IPS DF 4.7 (cell line): ENCODE data around the gene ITGA8.
"Not testable (repeated sequence)": the region's sequence is repeated elsewhere in the genome, so short reads cannot be mapped to it uniquely, and the experiment has no call there.

ENCODE experiments used
- DNase-seq: peaks from one replicate; pipeline ENCODE4 v3.0.0-alpha.2; 2013; ENCODE audit warnings: low spot score; ENCODE audit errors: extremely low read depth

Gene ITGA8

DNA sequence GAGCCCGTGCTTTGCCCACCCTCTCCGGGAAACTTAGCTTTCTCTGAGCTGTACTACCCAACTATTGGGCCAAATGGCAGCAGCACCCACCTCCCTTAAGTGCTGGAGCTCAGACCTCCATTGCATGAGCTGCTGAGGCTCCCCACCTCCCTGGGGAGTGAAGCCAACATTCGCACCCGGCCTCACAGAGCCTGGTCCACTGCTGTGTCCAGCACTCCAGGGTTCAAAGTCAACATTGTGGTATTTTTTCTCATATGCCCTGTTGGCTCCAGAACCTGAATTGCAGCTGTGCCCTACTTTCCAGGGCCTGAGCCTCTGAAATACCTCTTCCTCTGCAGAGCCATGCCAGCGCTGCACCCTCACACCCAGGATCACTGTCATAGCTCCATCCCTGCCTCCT lies 29.7 kb downstream of the ITGA8 start:
- no peak for DNase-seq

DNA sequence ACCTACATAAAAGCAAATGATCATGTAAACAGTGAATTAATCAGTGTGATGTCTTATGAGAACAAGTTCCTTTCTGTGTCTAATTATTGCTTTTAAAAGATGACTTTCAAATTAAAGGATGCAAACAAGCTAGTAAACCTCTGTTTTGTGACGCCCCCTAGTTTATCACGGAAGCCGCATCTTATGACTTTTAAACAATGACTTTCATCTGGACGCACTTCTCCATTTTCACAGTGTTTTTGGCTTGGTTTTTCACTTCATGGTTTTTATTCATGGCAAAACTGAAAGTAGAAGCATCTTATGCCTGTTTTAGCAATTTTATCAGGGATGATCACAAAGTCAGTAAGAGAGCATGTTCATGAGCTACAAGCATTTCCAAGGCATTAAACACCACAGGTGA lies 35.0 kb downstream of the ITGA8 start:
- no peak for DNase-seq

DNA sequence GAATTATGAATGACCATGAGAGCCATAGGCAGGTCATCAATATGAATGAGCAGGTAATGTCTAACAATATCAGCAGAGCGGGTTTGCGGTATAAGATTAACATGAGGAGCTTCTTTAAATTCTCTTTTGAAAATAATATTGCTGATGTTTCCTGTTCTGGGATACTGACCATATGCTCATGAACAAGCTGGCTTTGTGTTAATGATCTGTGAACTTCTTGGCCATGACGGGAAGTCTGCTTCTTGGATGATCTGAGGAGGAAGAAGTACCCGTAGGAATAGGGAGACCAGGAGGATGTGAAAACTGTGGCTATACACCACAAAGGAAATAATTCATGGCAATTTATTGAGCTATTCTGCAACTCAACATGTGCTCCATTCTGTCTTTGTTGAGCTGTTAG lies 38.6 kb downstream of the ITGA8 start:
- DNase-seq: no peak

DNA sequence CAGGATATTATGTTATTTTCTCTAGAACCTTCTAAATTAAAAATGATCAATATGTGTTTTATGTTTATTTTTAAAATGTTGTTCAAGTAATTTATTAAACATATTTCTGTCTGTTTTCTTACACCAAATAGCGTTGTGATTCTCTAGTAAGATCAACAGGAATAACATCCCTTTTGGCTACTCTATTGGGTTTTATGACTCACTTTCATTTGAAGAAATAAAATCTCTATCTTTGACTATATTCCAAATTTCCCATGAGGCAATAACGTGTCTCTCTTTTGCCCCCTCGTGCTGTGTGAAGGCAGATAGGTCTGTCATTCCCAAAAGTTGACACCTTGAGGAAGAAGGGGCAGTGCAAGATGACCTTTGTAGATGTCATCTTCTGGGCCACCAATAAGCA lies 40.9 kb downstream of the ITGA8 start:
- DNase-seq: no peak

DNA sequence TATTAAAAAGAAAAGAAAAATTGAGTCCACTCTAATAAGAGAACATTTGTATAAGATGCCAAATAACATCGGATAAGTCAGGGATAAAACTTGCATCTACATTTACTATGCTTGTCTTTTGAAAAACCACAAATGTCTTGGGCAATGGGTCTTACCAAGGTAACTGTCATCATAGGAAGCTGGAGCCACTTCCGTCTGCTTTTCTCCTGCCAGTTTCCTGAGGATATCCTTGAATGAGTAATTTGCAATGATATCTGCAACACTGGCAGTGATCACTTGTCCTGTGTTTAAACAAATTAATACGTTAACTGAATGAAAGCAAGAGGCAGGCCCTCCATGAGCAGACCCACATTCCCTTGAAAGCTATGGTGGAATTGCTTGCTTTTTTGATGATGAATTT lies 47.3 kb downstream of the ITGA8 start:
- DNase-seq: no peak

DNA sequence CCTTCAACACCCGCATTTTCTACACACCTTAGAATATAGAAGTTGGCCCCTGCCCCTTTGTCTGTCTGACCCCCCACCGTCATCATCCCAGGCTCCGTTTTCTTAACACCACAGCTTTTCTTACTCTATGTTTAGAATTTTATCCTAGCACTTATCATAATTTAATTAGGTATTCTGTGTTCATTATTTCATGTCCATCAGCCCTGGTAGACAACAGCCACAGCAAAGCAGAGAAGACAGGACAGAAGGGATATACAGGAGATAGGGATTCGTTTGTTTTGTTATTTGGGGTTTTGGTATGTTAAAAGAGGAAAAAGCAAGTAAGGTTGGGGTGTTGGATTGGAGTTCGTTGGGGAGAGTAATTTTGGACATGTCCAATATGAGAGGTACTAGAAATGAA lies 48.8 kb downstream of the ITGA8 start:
- DNase-seq: no peak

DNA sequence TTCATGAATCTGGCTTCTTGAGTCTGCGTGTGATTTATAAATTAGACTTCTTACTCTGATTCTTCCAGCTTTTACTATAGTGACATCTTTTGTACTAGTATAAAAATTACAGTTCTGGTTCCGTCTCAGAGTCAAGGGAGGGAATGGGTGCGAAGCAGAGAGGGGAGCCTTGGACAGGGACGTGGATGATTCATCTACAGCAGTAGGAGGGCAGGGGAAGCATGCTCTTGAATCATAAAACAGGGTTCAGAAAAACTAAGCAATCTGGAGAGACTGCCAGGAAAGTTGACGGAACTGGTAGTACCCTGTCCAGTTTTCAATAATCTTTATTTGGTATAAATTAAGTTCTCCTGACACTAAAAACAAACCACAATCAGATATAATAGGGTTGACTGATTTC lies 58.1 kb downstream of the ITGA8 start:
- DNase-seq: no peak

DNA sequence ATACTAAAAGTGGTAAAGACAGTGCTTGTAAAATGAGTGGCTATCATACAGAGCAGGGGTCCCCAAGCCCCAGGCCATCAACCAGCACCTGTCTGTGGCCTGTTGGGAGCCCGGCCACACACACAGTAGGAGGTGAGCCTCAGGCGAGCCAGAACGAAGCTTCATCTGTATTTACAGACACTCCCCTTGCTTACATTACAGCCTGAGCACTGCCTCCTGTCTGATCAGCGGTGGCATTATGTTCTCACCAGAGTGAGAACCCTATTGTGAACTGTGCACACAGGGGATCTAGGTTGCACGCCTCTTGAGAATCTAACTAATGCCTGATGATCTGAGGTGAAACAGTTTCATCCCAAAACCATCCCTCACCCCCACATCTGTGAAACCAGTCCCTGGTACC lies 58.7 kb downstream of the ITGA8 start:
- DNase-seq: peak; percentile 3

DNA sequence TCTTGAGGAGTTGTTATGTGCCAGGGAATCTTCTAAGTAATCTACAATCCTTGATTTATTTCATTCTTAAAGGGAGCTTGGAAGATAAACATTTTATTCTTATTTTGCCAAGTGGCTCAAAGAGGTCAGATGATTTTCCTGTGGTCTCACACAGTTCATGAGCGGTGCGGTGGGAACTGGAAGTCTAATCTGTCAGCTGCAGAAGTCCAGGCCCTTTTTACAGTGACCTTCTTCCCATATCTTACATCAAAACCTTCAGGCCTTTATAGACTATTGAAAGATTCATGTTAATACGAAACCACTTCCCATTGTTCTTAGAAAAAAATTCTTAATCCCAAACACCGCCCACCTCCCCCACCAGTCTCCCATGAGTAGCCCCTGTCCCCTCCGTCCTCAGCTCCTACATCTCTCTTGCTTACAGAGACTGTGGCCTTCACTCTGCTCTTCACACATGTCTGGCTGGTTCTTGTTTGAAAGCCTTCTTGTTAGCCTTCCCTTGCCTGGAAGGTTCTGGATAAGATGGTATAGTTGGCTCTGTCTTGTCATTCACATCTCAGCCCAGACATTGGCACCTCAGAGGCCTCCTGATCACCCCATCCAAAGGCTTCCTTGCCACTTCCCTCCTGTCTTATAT lies 61.5 kb downstream of the ITGA8 start:
- no peak for DNase-seq

DNA sequence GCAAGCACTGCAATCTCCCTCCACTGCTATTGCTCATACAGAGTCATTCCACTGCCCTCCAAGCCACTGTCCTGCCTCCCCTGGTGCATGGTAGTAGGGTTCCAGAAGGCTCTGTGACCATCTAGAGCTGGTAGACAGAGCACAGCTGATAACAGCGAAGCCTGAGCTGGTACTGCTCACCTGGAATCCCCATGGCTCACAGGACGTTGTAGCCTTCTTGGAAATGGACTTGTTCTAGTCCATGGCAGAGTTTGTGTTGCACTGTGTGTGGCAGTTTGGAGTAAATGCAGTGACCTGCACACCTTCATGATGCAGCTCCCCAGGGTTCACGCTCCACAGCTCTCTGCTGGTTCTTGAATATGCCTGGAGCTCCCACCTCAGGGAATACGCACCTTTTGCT lies 67.0 kb downstream of the ITGA8 start:
- DNase-seq: no peak

DNA sequence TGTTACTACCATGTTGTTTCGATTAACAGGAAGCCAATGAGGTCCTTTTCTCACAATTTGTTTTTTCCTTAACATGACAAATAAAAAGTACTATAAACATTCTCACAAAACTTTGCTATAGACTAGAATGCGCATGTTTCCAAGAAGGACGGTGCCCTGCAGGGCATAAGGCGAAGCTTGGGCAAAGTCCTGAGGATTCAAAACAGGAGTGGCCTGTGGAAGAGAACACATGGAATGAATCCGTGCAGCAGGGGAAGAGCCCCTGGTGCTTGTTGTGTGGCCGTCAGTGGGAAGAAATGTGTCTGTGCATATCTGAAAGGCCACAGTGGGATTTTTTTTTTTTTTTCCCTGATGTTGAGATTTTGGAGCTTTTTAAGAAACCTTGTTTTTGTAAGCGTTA lies 67.6 kb downstream of the ITGA8 start:
- DNase-seq: no peak

DNA sequence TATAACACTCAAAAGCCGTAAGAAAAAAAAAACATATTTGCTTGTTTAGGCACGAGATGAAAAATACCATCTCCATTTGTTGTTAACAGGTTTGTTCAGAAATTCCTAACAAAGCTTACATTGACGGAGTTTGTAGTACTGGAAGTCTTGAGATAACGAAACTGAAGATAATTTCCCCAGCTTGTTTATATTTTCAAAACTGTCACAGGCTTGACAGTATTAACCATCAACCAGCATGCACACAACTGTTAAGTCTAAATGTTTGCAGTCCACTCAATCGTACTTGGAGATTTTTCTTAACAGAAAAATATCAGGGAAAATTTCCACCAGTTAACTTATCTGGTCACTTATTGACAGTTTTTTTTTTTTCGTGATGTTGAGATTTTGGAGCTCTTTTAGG lies 68.5 kb downstream of the ITGA8 start:
- no peak for DNase-seq

DNA sequence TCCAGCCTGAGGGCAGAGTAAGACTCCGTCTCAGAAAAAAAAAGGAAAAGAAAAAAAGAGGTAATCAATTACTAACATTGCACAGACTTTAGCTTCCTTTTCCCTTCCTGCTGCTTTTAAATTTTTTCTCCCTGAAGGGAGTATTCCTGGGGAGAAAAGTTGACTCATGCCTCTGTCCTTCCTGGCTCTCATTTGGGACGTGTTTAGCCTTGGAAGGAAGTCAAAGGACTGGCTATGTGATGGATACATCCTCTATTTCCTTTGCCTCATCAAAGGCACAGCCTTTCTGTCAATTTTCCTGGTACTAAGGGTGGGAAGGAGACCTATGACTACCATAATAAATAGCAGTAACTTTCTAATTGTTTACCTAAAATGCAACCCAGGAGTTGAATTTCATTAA lies 77.6 kb downstream of the ITGA8 start:
- no peak for DNase-seq

DNA sequence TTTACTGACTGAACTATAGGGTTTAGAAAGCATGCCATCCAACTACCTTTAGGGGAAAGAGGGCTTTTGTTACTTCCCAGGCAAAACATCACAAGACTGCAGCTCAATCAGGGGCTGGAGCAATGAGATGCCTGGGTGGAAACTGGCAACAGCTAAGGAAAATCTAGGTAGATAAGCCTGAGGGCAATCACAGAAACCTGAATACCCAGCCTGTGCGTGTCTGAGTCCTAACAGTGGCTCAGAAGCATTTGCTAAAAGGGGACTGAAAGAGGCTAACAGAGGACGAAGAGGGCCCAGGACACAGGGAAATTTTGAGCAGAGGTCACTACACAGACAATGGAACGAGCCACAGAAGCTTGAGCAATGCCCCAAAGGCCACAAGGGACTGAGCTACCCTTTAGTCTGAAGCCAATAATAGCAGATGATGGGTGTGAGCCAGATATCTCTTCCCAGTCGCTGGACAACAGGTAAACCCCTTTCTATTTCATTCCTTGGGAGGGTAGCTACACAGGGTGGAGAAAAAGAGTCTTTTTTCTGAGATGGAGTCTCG lies 79.1 kb downstream of the ITGA8 start:
- no peak for DNase-seq

DNA sequence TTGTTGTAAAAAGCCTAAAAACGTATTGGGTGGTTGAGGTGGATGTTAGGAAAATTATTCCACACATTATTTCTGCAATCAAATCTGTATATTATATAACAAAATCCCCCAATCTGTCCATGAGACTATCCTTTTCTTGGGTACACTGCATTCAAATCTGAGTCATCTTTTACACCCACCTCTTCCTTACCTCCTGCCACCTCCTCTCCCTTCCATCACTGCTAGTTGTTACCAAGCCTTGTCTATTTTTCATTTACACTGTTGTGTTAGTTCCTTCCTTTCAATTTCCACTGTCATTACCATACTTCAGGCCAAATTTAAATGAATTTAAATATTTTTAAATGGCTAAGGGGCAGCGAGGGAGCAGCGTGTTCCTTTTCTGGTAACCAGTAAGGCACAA lies 83.3 kb downstream of the ITGA8 start:
- DNase-seq: no peak

DNA sequence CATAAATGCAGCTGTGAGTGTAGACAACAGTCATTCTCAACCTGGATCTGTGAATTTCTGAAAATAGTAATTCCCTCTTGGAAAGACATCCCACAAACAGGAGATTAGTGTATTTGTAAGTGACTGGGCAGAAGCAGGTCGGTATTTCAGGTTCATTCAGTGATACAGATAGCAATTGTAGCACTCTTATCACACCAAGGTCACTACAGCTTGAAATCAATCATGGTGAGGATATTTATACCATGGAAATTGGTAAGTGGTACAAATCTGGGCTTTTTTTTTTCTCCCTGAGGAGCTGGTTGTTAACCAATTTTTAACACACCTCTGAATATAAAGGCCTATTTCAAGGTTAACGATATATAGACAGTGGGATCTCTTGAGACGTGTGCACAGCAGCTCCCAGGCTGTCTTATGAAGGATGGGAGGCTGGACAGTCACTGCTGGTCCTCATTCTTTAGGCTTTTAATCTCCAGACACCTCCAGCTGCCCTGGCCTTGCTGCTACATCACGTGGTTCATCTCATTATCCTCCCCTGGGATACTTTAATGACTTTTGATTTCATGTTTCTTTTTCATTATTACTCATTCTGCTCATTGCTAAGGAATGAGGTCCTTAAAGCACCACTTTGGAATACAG lies 87.1 kb downstream of the ITGA8 start:
- no peak for DNase-seq

DNA sequence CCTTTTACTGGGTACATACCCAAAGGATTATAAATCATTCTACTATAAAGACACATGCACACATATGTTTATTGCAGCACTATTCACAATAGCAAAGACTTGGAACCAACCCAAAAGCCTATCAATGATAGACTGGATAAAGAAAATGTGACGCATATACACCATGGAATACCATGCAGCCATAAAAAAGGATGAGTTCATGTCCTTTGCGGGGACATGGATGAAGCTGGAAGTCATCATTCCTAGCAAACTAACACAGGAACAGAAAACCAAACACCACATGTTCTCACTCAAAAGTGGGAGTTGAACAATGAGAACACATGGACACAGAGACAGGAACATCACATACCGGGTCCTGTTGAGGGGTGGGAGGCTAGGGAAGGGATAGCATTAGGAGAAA lies 88.5 kb downstream of the ITGA8 start:
- DNase-seq: not testable (repeated sequence)

DNA sequence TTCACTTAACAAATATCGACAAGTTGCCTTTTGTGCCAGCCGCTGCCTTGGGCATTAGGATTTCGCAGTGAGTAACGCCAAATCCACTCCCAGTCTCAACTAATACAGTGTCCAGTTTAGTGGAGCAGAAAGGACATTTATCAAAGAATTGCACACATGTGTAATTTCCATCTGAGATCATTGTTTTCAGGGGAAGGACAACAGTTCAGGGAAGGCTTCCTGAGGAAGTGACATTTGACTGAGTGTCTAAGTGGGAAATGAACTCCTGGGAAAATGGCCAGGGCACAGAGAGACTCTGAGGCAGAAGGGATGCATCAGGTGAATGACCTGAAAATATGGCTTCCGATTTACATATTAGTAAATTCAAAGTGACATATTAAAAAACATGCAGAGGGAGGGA lies 89.4 kb downstream of the ITGA8 start:
- DNase-seq: no peak

DNA sequence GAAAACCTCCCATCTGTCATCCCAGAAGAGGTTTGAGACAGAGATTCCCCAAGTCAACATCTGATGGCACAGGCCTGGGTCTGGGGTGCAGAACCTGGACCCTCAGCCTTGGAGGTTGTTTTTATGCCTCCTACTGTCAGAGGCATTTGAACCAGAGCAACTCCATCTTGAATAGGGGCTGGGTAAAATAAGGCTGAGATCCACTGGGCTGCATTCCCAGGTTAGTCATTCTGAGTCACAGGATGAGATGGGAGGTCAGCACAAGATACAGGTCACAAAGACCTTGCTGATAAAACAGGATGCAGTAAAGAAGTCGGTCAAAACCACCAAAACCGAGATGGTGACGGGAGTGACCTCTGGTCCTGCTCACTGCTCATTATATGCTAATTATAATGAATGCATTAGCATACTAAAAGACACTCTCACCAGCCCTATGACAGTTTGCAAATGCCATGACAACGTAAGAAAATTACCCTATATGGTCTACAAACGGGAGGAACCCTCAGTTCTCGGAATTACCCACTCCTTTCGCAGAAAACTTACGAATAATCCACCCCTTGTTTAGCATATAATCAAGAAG lies 92.0 kb downstream of the ITGA8 start:
- DNase-seq: no peak

DNA sequence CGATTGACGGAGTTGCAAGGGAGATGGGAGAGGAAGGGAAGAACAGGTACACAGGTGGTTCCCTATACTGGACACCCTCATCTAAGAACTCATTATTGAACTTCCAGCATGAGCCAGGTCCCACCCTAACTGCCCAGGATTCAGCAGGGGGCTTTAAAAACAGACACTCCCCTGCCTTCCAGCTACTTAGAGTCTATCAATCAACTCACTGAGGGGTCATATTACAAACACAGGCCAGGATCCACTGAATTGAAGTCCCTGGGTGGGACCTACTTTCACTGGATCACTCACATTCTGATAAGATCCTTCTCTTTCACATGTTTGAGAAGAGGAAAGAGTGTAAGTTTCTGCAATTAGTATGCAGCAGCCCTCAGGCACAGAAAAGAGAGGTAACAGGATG lies 92.8 kb downstream of the ITGA8 start:
- DNase-seq: no peak

DNA sequence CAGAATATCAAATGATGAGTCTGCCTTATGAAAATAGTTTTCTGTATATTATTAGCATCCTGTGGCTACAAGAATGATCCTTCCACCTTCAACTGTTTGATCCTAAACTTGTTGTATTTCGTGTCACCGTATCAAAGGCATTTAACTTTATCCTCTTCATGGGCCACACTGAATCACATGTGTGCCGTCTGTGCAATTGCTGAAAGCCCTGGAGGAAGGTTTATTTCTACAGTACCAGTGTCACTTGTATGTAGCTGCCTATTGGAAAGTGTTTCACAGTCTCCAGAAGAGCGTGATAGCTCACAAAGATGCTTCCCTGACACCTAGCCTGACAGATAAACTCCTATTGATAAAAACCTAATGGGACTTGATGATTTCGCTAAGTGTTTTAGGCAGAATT lies 94.5 kb downstream of the ITGA8 start:
- no peak for DNase-seq

DNA sequence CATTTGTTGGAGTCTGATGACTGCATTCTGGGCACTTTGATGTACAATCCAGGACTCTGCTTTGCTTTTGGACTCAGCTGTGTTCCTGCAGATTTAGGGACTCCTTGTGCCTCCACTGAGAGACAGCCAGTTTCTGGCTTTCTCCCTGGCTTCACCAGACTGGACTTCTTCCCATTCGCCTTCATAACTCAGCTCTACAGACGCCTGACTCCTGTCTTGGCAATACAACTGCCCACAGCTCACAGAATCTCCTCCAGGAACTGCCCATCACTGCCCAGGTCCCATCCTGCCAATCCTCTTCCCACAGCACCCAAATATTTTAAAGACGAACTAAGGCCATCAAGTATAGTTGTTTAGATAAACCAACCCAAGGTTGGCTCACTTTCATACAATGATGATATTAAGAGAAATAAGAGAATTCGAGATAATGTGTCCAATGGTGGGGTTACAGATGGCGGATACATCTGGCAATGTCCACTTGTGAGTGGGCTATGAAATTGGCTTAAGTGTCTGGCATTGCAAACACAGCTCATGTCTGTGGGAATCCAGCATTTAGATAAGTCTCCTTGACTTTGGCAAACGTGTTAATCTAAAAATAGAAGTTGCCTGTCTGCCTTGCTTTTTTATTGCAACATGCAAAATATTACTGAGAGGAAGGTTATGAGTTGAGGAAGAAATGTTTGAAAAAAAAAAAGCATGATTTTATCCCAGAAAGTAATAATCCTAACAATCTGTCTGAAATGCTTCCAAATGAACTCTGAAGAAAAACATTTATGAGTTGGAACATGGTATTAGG lies 95.1 kb downstream of the ITGA8 start:
- DNase-seq: no peak
